ENCODE data around the gene NUP205.

NUP205 gene

DNA sequence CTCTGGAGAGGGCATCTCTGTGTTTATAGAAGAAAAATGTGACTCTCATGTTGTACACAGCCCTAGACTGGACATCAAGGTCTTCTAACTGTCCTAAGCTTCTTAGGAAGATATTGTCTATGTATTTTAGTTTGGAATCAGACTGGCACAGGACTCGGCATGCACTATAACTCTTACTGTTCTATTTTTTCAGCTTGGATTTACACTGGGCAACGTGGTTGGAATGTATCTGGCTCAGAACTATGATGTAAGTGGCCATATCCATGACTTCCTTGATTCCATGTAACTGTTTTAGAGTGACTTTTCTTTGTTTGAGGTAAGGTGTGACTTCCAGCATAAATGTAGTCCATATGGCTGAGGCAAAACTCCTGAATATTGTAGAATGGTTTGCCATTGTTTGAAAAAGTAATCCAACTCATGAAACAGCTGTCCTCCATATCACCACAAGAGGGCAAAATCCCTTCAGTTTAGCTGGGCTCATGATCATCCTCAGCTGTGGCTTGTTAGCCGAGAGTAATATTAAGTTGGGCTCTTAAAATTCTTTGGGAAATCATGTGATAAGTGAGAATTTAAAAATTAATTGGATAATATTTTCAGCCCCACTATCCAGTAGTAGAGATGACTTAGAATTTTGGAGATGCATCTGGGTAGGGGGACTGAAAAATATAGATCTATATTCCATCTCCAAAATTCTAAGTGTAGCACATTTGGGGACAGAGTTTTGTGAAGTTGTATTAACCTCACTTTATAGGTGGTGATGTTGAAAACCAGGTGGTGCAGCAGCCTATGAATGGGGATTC is 115.0 kb downstream of the NUP205 start:
- peak; percentile 68 for DNase-seq (ENCODE audit: low read depth)
- TF ChIP-seq, protein P1, sequence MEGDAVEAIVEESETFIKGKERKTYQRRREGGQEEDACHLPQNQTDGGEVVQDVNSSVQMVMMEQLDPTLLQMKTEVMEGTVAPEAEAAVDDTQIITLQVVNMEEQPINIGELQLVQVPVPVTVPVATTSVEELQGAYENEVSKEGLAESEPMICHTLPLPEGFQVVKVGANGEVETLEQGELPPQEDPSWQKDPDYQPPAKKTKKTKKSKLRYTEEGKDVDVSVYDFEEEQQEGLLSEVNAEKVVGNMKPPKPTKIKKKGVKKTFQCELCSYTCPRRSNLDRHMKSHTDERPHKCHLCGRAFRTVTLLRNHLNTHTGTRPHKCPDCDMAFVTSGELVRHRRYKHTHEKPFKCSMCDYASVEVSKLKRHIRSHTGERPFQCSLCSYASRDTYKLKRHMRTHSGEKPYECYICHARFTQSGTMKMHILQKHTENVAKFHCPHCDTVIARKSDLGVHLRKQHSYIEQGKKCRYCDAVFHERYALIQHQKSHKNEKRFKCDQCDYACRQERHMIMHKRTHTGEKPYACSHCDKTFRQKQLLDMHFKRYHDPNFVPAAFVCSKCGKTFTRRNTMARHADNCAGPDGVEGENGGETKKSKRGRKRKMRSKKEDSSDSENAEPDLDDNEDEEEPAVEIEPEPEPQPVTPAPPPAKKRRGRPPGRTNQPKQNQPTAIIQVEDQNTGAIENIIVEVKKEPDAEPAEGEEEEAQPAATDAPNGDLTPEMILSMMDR (IDR thresholded peaks at IDR 0.05; ENCODE audit: low read depth, low read length): peak; percentile 90
- TF ChIP-seq POLR2A (IDR thresholded peaks at IDR 0.05; ENCODE audit: extremely low read depth, insufficient read length): no peak
- H3K4me3 ChIP-seq (ENCODE audit: low read depth, low read length): no peak overlapping the region

DNA sequence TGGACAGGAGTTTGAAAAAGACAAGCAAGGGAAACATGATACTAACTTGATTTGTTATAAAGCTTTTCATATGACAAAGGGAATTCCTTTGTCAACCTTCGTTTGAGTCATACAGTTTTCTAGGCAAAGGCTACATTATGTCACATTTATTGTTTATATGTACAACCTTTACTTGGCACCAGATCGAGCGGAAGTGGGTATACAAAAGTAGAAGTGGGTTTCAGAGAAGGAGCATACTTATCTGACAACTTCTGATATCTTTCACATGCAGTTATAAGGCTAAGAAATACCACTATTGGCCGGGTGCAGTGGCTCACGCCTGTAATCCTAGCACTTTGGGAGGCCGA is 115.6 kb downstream of the NUP205 start:
- DNase-seq (ENCODE audit: low read depth): no peak
- H3K4me3 ChIP-seq (ENCODE audit: low read depth, low read length): no peak overlapping the region
- TF ChIP-seq, protein P1 (IDR thresholded peaks at IDR 0.05; ENCODE audit: low read depth, low read length): no peak
- TF ChIP-seq POLR2A (IDR thresholded peaks at IDR 0.05; ENCODE audit: extremely low read depth, insufficient read length): no peak
- TF ChIP-seq MYC (IDR thresholded peaks at IDR 0.05; ENCODE audit: low read depth, low read length): no peak
- TF ChIP-seq, protein P2, sequence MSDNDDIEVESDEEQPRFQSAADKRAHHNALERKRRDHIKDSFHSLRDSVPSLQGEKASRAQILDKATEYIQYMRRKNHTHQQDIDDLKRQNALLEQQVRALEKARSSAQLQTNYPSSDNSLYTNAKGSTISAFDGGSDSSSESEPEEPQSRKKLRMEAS (IDR thresholded peaks at IDR 0.05; ENCODE audit: low read depth, low read length): no peak

DNA sequence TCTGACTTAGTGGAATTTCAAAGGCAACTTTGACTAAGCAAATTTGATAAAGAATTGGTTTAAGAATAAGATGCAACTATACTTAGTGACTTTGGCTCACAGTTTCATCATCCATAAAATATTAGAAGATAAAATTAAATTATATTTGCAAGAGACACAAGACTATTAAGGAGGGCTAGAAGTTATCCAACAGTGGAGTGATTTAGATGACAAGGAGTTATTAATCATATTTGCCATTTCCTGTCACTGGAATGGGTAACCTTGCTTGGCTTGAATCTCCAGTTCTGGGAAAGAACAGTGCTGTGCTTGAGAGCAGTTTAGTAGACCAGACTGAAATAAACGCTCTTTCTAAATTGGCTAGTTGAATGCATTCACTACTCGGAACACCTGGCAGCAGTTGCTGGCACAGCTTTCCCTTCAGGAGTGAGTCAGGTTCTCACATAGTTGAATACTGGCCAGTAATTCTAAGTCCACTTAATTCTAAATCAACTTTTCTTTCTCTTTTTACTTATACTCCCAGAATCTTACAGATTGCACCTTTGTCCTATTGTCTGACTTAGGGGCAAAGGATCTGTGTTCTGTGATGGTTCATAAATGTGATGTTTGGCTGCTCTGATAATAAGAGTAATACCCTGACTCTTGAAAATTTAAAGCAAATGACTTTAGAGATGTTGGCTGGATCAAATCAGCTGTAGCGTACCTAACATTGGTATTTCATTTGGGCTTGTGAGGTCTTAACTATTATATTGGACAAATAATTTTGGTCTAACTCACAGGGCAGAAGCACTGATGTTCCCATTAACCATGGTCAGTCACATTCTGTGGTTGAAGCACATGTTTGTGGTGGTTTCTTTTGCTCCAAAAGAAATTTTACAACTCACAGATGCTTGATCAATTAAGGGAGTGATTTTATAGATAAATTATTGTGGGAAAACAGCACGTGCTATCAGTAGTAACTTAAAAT is 121.2 kb downstream of the NUP205 start:
- no peak for DNase-seq (ENCODE audit: low read depth)
- TF ChIP-seq POLR2A (IDR thresholded peaks at IDR 0.05; ENCODE audit: extremely low read depth, insufficient read length): no peak
- no peak for TF ChIP-seq MYC (IDR thresholded peaks at IDR 0.05; ENCODE audit: low read depth, low read length)
- TF ChIP-seq, protein P1 (IDR thresholded peaks at IDR 0.05; ENCODE audit: low read depth, low read length): no peak
- TF ChIP-seq, protein P2 (IDR thresholded peaks at IDR 0.05; ENCODE audit: low read depth, low read length): no peak
- no peak overlapping the region for H3K4me3 ChIP-seq (ENCODE audit: low read depth, low read length)

DNA sequence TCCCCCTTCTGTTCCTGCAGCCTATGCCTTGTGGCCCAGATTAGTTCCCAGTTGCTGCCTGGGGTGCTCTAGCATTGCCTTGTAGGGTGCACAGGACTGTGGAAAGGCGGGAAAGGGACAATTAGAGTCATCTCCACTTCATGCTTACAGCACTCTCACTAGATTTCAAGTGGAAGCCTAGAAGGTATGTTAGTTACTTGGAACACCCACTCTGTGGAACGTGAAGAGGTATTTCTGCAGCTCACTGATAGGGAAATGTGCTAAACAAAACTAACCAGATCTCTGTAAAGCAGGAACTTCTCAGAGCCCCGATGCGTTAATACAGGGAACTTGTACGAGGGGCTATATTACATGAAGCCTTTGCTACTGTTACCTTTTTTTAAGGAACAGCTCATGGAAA is 124.0 kb downstream of the NUP205 start:
- DNase-seq (ENCODE audit: low read depth): no peak
- H3K4me3 ChIP-seq (ENCODE audit: low read depth, low read length): no peak overlapping the region
- TF ChIP-seq POLR2A (IDR thresholded peaks at IDR 0.05; ENCODE audit: extremely low read depth, insufficient read length): no peak
- TF ChIP-seq, protein P2 (IDR thresholded peaks at IDR 0.05; ENCODE audit: low read depth, low read length): no peak
- TF ChIP-seq, protein P1 (IDR thresholded peaks at IDR 0.05; ENCODE audit: low read depth, low read length): no peak
- TF ChIP-seq MYC (IDR thresholded peaks at IDR 0.05; ENCODE audit: low read depth, low read length): no peak

DNA sequence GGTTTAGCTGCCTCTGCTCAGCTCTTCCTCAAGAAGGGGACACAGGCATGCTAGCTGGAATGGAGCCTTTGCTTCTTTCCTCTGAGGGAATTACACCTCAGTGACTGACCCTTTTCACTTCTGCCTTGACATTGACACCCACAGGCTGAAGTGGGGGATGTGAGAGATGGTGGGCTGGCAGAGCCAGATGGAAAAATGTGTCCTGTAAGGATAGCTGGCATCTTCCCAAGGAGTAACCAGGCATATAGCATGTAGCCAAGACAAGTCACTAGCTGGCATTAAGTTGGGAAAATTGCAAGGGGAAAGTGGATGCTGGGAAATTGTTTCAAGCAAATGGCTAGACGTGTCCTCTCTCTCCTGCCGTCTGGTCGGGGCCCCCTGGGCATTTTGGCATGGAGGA is 124.5 kb downstream of the NUP205 start:
- TF ChIP-seq, protein P2 (IDR thresholded peaks at IDR 0.05; ENCODE audit: low read depth, low read length): no peak
- TF ChIP-seq, protein P1 (IDR thresholded peaks at IDR 0.05; ENCODE audit: low read depth, low read length): no peak
- TF ChIP-seq POLR2A (IDR thresholded peaks at IDR 0.05; ENCODE audit: extremely low read depth, insufficient read length) (no peak), MYC (IDR thresholded peaks at IDR 0.05; ENCODE audit: low read depth, low read length) (no peak)
- DNase-seq (ENCODE audit: low read depth): no peak
- no peak overlapping the region for H3K4me3 ChIP-seq (ENCODE audit: low read depth, low read length)
